T-helper 2 cell treated with Interferon-gamma antibody and Interleukin-4, amounts not matched to agents 5 μg/mL and 100 μg/mL, for 36 hours (primary cell): ENCODE data around the gene HOMER3.
"Not testable (repeated sequence)": the region's sequence is repeated elsewhere in the genome, so short reads cannot be mapped to it uniquely, and the experiment has no call there.

Experiments used
- DNase-seq: peaks from one replicate; pipeline ENCODE4 v3.0.0; 2021; ENCODE audit warnings: low spot score
- H3K27ac Mint-ChIP-seq: one replicate; pipeline ENCODE4 v1.8.0; 2021; ENCODE audit warnings: mild to moderate bottlenecking, mixed read lengths
- H3K27me3 Mint-ChIP-seq: one replicate; pipeline ENCODE4 v1.8.0; 2021; ENCODE audit warnings: low read depth, mixed read lengths
- H3K36me3 Mint-ChIP-seq: one replicate; pipeline ENCODE4 v1.8.0; 2021; ENCODE audit warnings: low read depth, mixed read lengths
- H3K4me1 Mint-ChIP-seq: one replicate; pipeline ENCODE4 v1.8.0; 2021; ENCODE audit warnings: low read depth, mixed read lengths
- H3K4me3 Mint-ChIP-seq: one replicate; pipeline ENCODE4 v1.8.0; 2022; ENCODE audit warnings: mild to moderate bottlenecking, moderate library complexity, mixed read lengths
- H3K9me3 Mint-ChIP-seq: one replicate; pipeline ENCODE4 v1.8.0; 2021; ENCODE audit warnings: mixed read lengths

HOMER3 gene

DNA sequence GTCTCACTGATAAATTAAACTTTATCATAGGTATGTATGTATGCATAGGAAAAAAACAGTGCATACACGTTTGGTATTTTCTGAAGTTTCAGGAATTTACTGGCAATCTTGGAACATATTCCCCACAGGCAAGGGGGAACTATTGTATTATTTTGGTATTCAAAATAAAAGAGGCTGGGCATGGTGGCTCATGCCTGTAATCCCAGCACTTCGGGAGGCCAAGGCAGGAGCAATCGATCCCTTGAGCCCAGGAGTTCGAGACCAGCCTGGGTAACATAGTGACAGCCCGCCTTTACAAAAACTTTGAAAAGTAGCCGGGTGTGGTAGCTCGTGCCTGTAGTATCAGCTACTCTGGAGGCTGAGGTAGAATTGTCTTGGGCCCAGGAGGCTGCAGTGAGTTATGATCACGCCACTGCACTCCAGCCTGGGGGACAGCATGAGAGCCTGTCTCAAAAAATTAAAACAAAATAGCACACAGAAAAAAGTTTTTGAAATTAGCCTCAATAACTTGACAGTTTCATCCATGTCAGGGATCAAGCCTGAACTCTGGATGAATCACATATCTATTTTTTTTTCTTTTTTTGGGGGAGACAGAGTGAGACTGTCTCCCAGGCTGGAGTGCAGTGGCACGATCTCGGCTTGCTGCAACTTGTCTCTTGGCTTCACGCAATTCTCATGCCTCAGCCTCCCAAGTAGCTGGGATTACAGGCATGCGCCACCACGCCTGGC is 29.1 kb upstream of the HOMER3 start:
- H3K9me3 Mint-ChIP-seq: no peaks in the 10 kb centered on the region
- H3K36me3 Mint-ChIP-seq: no peaks in the 10 kb centered on the region
- no peak overlapping the region for H3K4me3 Mint-ChIP-seq
- no peaks in the 10 kb centered on the region for H3K27me3 Mint-ChIP-seq
- peaks cover 4% of the 10 kb centered on the region for H3K4me1 Mint-ChIP-seq
- no peak for DNase-seq
- no peak overlapping the region for H3K27ac Mint-ChIP-seq

DNA sequence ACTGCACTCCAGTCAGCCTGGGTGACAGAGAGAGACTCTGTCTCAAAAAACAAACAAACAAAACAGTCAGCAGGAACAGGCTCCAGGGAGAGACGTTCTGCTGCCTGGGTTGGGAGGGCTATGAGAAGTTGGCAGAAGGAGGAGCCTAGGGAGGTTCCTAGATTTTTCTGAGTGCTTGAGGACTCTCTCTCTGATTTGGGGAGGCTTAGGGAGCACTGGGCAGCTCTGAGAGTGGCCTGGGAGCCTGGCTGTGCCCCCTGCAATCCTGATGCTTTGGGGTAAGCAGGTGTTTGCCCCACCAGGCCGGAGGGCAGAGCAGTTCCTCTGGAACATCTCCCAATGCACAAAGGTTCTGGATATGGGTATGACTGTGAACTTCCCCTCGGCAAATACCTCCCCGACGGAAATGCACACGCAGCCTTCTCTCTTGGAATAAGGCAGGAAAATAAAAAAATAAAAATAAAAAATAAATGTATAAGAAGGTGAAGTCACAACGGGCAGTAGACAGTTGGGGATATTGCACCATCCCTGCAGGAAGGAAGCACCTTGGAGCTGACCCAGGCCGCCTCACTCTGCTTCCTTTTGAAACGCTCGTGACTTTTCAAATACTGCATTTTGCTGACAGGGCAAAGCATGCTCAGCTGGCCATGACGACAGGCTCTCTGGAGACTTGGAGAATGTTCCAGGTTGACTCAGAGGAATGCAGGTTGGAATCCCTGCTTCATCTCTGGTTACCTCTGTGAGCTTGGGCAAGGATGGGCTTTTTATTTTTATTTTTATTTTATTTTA is 26.5 kb upstream of the HOMER3 start:
- H3K4me3 Mint-ChIP-seq: no peak overlapping the region
- no peak overlapping the region for H3K27ac Mint-ChIP-seq
- peaks cover 4% of the 10 kb centered on the region for H3K4me1 Mint-ChIP-seq
- H3K36me3 Mint-ChIP-seq: no peaks in the 10 kb centered on the region
- H3K27me3 Mint-ChIP-seq: no peaks in the 10 kb centered on the region
- DNase-seq: no peak
- no peaks in the 10 kb centered on the region for H3K9me3 Mint-ChIP-seq

DNA sequence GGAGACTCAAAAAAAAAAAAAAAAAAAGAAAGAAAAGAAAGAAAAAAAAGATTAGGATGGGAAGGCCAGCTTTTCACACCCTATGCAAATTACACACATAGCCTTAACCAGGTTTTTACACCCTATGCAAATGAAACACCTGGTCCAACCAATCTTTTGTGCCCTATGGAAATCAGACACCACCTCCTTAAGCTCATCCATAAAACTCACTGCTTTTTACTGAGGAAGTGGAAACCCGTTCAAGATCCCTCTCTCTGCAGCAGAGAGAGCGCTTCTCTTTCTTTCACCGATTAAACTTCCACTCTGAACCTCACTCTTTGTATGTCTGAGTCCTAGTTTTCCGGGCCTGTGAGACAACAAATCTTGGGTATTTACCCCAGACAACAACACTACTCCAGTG is 25.3 kb upstream of the HOMER3 start:
- peaks cover 7% of the 10 kb centered on the region for H3K27me3 Mint-ChIP-seq
- no peak for DNase-seq
- H3K36me3 Mint-ChIP-seq: no peaks in the 10 kb centered on the region
- no peaks in the 10 kb centered on the region for H3K9me3 Mint-ChIP-seq
- no peak overlapping the region for H3K4me3 Mint-ChIP-seq
- H3K27ac Mint-ChIP-seq: no peak overlapping the region
- peaks cover 8% of the 10 kb centered on the region for H3K4me1 Mint-ChIP-seq

DNA sequence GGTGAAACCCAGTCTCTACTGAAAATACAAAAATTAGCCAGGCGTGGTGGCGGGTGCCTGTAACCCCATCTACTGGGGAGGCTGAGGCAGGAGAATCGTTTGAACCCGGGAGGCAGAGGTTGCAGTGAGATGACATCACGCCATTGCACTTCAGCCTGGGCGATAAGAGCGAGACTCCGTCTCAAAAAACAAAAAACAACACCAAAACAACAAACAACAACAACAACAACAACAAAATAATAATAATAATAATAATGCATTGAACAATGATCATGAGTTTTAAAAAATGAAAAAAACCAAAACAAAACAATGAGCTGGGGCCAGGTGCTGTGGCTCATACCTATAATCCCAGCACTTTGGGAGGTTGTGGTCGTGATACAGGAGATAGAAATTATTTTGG is 23.1 kb upstream of the HOMER3 start:
- DNase-seq: no peak
- H3K27ac Mint-ChIP-seq: no peak overlapping the region
- H3K4me3 Mint-ChIP-seq: no peak overlapping the region
- H3K27me3 Mint-ChIP-seq: peaks cover 9% of the 10 kb centered on the region
- peaks cover 9% of the 10 kb centered on the region for H3K4me1 Mint-ChIP-seq
- no peaks in the 10 kb centered on the region for H3K9me3 Mint-ChIP-seq
- H3K36me3 Mint-ChIP-seq: no peaks in the 10 kb centered on the region

DNA sequence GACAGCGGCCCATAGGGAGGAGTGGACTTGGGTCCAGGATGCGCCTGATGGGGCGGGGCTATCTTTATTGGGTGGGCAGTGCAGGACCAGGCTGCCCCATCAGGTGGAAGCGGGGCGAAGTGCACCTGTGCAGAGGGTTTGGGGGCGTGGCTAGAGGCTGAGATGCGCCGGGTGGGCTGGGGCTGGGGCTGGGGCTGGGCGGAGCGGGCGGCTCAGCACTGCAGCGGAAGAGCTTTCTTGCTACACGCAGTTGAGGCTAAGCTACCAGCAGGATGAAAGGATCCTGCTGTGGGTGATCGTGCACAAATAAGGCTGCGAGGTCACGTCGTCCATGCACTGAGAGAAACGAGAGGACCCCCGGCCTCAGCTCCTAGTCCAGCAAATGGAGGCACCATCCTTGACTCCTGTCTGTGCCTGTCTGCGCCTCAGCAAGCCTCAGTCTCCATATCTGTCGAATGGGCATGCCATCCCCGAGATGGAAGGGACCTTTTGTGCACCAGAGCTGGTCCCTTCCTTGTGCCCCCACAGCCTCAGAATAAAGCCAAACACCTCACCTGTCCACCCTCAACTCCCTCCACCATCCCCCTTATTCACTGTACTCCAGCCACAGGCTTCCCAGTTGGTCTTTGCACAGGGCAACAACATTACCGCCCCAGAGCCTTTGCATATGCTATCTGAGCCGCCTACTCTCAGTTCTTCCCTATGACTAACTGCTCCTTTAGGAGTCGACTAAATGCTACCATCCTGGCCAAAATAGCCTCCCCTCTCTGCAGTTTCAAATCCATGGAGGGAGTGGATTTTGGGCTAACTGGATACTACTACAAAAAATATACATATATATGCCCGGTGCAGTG is 21.0 kb upstream of the HOMER3 start:
- Mint-ChIP-seq H3K9me3 (no peaks in the 10 kb centered on the region), H3K27ac (no peak overlapping the region), H3K4me1 (peaks cover 5% of the 10 kb centered on the region), H3K36me3 (no peaks in the 10 kb centered on the region), H3K27me3 (peaks cover 11% of the 10 kb centered on the region), H3K4me3 (no peak overlapping the region)
- DNase-seq: no peak

DNA sequence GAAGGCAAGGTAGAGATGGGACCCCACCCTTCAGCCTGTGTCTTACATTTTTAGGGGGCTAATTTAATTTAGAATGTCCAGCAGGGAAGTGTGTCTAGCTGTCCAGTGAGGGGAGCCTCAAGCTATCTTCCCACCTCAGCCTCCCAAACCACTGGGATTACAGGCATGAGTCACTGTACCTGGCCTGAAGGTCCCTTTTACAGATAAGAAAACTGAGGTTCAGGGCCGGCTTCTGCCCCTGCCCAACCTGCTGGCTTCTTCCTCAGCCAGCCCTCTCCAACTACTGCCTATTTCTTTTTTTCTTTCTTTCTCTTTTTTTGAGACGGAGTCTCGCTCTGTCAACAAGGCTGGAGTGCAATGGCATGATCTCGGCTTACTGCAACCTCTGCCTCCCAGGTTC is 19.4 kb upstream of the HOMER3 start:
- no peak overlapping the region for H3K4me3 Mint-ChIP-seq
- H3K4me1 Mint-ChIP-seq: peaks cover 5% of the 10 kb centered on the region
- no peaks in the 10 kb centered on the region for H3K36me3 Mint-ChIP-seq
- no peak overlapping the region for H3K27ac Mint-ChIP-seq
- H3K9me3 Mint-ChIP-seq: no peaks in the 10 kb centered on the region
- no peak for DNase-seq
- peaks cover 11% of the 10 kb centered on the region for H3K27me3 Mint-ChIP-seq

DNA sequence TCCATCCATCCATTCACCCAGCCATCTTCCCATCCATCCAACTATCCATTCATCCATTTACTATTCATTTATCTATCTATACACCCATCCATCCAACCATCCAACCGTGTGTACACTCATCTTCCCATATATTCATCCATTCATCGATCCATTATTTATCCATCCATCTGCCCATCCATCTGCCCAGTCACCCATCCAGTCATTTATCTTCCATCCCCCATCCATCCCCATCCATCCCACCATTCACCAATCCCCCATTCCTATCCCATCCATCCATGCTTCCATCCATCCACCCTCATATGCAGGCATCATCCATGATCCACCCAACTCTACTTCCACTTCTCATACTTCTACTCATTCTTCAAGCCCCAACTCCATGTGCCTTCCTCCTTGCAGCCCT is 14.0 kb upstream of the HOMER3 start:
- no peak for DNase-seq
- no peaks in the 10 kb centered on the region for H3K4me1 Mint-ChIP-seq
- H3K4me3 Mint-ChIP-seq: no peak overlapping the region
- H3K36me3 Mint-ChIP-seq: no peaks in the 10 kb centered on the region
- H3K9me3 Mint-ChIP-seq: peaks cover 5% of the 10 kb centered on the region
- peaks cover 1% of the 10 kb centered on the region for H3K27me3 Mint-ChIP-seq
- H3K27ac Mint-ChIP-seq: no peak overlapping the region

DNA sequence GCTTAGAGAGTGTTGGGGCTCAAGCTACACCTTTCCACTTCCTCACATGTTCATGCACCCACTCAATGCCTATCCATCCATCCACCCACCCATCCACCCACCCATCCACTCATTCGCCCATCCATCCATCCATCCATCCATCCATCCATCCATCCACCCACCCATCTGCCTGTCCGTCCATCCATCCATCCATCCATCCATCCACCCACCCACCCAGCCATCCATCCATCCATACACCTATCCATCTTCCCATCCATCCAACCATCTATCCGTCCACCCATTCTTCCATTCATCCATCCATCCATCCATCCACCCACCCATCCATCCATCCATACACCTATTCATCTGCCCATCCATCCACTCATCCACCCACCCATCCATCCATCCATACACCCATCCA is 13.1 kb upstream of the HOMER3 start:
- no peaks in the 10 kb centered on the region for H3K36me3 Mint-ChIP-seq
- no peak for DNase-seq
- H3K9me3 Mint-ChIP-seq: peaks cover 5% of the 10 kb centered on the region
- H3K4me1 Mint-ChIP-seq: no peaks in the 10 kb centered on the region
- peaks cover 1% of the 10 kb centered on the region for H3K27me3 Mint-ChIP-seq
- no peak overlapping the region for H3K27ac Mint-ChIP-seq
- H3K4me3 Mint-ChIP-seq: no peak overlapping the region

DNA sequence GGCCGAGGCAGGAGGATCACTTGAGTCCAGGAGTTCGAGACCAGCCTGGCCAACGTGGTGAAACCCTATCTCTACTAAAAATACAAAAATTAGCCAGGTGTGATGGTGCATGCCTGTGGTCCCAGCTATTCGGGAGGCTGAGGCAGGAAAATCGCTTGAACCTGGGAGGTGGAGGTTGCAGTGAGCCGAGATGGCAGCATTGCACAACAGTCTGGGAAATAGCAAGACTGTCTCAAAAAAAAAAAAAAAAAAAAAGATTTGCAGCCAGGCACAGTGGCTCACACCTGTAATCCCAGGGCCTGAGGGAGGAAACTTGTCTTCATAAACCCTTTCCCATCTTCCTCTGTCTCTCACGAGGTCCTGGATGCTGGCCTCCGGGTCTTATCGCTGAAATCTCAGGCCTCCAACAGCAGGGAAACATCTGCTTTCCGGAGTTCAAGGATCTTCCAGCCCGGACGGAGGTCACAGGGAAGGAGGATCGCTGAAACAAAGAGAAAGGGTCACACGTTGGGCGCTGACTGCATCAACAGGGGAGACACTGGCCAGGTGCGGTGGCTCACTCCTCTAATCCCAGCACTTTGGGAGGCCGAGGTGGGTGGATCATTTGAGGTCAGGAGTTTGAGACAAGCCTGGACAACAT is 11.5 kb upstream of the HOMER3 start:
- H3K27me3 Mint-ChIP-seq, H3K36me3 Mint-ChIP-seq, DNase-seq, H3K4me3 Mint-ChIP-seq, H3K27ac Mint-ChIP-seq, H3K4me1 Mint-ChIP-seq, H3K9me3 Mint-ChIP-seq: not testable (repeated sequence)

DNA sequence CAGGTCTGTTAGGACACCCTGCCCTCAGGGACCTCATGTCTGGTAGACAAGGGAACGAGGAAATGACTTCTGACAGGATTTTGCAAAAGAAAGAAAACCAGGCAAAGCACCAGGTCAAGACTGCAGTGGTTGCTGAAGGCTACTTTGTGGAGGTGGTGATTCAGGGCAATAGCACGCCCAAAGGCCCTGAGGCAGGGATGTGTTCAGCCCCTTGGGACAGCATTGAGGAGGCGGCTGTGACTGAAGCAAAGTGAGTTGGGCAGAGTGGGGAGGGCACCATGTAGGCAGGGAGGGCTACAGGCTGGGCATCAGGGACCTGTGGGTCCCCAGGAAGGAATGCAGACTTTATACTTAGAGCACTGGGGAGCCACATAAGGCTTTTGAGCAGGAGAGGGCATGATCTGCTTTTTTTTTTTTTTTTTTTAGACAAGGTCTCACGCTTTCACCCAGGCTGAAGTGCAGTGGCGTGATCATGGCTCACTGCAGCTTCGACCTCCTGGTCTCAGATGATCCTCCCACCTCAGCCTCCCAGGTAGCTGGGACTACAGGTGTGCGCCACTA is 10.8 kb upstream of the HOMER3 start:
- no peaks in the 10 kb centered on the region for H3K36me3 Mint-ChIP-seq

DNA sequence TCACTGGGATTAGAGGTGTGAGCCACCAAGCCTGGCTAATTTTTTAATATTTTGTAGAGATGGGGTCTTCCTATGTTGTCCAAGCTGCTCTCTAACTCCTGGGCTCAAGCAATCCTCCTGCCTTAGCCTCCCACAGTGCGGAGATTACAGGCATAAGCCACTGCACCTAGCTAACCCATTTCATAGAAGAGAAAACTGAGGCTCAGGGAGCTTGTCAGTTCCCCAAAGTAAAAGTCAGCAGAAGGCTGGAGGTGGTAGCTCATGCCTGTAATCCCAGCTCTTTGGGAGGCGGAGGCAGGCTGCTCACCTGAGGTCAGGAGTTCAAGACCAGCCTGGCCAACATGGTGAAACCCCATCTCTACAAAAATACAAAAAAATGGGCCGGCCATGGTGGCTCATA is 8.8 kb upstream of the HOMER3 start:
- no peak for DNase-seq
- no peaks in the 10 kb centered on the region for H3K4me1 Mint-ChIP-seq
- H3K36me3 Mint-ChIP-seq: no peaks in the 10 kb centered on the region
- H3K9me3 Mint-ChIP-seq: peaks cover 1% of the 10 kb centered on the region
- H3K27ac Mint-ChIP-seq: no peak overlapping the region
- H3K27me3 Mint-ChIP-seq: no peaks in the 10 kb centered on the region
- no peak overlapping the region for H3K4me3 Mint-ChIP-seq

More for the DNA sequence above, 10.8 kb upstream of the HOMER3 start:
- H3K4me1 Mint-ChIP-seq: no peaks in the 10 kb centered on the region
- H3K27me3 Mint-ChIP-seq: no peaks in the 10 kb centered on the region
- H3K27ac Mint-ChIP-seq: no peak overlapping the region
- H3K4me3 Mint-ChIP-seq: no peak overlapping the region
- no peak for DNase-seq
- peaks cover 5% of the 10 kb centered on the region for H3K9me3 Mint-ChIP-seq

DNA sequence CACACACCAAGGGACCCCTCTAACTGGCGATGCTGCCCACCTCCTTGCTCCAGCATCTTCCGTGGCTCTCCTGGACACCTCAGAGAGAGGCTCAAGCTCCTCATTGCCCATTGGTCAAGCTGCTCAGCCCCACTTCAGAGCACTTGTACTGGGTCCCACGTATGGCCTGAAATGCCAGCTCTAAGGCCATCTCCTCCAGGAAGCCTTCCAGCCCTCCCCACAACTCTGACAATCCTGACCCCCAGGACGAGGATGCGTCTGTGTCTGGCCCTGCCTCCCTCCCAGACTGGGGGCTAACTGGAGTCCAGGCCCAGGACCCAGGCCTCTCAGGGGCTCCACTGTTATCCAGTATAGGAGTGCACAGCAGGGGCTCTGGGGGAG is 7.9 kb upstream of the HOMER3 start:
- no peaks in the 10 kb centered on the region for H3K27me3 Mint-ChIP-seq
- H3K36me3 Mint-ChIP-seq: no peaks in the 10 kb centered on the region
- H3K4me1 Mint-ChIP-seq: no peaks in the 10 kb centered on the region
- DNase-seq: no peak
- H3K27ac Mint-ChIP-seq: no peak overlapping the region
- H3K9me3 Mint-ChIP-seq: no peaks in the 10 kb centered on the region
- H3K4me3 Mint-ChIP-seq: no peak overlapping the region

DNA sequence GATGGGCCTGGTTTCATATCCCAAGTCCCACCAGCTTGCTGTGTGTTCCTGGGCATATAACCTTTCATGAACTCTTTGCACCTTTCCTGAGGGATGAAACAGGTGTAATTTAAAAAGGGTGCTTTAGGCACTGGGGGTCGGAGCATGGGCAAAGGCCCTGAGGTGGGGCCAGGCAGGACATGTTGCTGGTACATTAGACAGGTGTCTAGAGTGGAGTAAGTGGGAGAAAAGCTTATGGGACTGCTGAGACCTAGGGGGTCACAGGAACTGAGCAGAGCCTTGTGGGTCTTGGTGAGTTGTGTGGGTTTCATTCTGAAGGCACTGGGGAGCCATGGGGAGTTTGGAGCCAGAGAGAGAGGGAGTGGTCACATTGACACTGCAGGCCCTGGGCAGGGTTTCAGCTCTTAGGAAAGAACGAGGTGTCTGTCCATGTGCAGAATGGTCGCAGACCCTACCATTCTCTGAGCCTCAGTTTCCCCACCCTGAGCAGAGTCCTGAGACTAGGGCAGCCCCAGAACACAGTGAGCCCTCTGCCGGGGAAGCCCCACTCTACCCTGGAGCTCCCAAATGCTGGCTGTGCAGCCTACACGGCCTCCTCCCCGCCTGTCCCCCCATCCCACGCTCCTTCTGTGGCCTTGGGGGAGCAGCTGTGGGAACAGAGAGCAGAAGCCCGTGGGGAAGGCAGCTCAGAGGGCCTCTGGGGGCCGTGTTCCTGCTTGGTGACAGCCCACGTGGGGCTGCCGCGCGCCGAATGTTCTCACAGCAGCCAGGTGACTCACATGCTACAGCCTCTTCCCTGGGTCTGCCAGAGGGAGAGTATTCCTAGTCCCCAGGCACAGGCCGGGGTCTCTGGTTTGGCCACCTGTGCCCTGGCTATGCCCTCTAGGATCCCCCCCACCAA is 7.3 kb upstream of the HOMER3 start:
- no peaks in the 10 kb centered on the region for H3K9me3 Mint-ChIP-seq
- no peaks in the 10 kb centered on the region for H3K4me1 Mint-ChIP-seq
- H3K36me3 Mint-ChIP-seq: no peaks in the 10 kb centered on the region
- DNase-seq: no peak
- no peaks in the 10 kb centered on the region for H3K27me3 Mint-ChIP-seq
- no peak overlapping the region for H3K4me3 Mint-ChIP-seq
- no peak overlapping the region for H3K27ac Mint-ChIP-seq
